Fibroblast of villous mesenchyme (primary cell): Measurements from ENCODE around the gene NT5C3A. TPM values are rescaled to one million over a fixed set of nuclear protein-coding genes. Genes with fewer than 3 reads are reported as not detected.

Source experiments
- DNase-seq: peaks from one replicate; pipeline ENCODE4 v3.0.0-alpha.2; 2010; ENCODE audit warnings: low read depth
- H3K4me3 ChIP-seq: 2 replicates; pipeline ENCODE4 v1.5.1; 2011; ENCODE audit warnings: low read depth, mild to moderate bottlenecking, low read length
- CTCF ChIP-seq: IDR thresholded peaks from 2 replicates; pipeline ENCODE4 v1.5.1; 2012; ENCODE audit warnings: low read depth, mild to moderate bottlenecking, low read length; ENCODE audit not compliant: insufficient read depth
- total RNA-seq: library from RNA; depleted of rRNA; stranded (reverse); fragments of >200 nt; gene quantifications from 2 replicates; pipeline ENCODE4 v1.2.3, GENCODE V29; 2012

NT5C3A gene
- total RNA-seq, 1 donor: 23.3 TPM

- no peak overlapping the region for H3K4me3 ChIP-seq
- no peak for DNase-seq
- no peak for TF ChIP-seq CTCF
These were observed 3.4 kb upstream of the NT5C3A start for GRCh38 chr7:33065981-33066380.

- DNase-seq: peak; percentile 95
- peak overlapping the region; percentile 93 for H3K4me3 ChIP-seq
- no peak for TF ChIP-seq CTCF
These were observed 337 bp upstream of the NT5C3A start for GRCh38 chr7:33062782-33063443.

- no peak for DNase-seq
- H3K4me3 ChIP-seq: peak overlapping the region; percentile 93
- TF ChIP-seq CTCF: no peak
These were observed 1.2 kb downstream of the NT5C3A start for GRCh38 chr7:33061282-33061937.

- DNase-seq: no peak
- TF ChIP-seq CTCF: no peak
- H3K4me3 ChIP-seq: no peak overlapping the region
These were observed 2.9 kb downstream of the NT5C3A start for GRCh38 chr7:33059635-33060034.

- no peak for DNase-seq
- H3K4me3 ChIP-seq: no peak overlapping the region
- TF ChIP-seq CTCF: no peak
These were observed 7.4 kb downstream of the NT5C3A start for GRCh38 chr7:33055158-33055557.

- TF ChIP-seq CTCF: no peak
- H3K4me3 ChIP-seq: no peak overlapping the region
- DNase-seq: no peak
These were observed 8.2 kb downstream of the NT5C3A start for GRCh38 chr7:33054261-33054964.
